LoVo (cell line): ENCODE data around the gene DOK4.

Experiments used
- DNase-seq: peaks from one replicate; pipeline ENCODE4 v3.0.0-alpha.2; 2016; ENCODE audit warnings: low spot score

Gene DOK4

DNA sequence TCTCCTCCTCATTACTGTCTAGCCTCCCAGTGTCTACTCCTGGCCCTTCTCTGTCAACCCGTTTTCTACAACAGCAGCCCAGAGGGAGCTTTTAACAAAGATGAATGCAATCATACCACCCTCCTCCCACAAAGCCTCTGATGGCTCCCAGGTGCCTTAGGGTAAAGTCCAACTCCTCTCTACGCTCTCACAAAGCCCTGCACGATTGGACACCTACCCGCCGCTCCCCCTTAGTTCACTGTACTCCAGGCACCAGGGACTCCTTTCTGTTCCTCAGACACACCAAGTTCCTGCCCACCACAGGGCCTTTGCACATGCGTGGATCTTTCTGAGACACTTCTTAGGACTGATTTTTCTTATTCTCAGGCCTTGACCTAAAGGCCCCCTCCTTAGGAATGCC is 32.6 kb upstream of the DOK4 start:
- no peak for DNase-seq

DNA sequence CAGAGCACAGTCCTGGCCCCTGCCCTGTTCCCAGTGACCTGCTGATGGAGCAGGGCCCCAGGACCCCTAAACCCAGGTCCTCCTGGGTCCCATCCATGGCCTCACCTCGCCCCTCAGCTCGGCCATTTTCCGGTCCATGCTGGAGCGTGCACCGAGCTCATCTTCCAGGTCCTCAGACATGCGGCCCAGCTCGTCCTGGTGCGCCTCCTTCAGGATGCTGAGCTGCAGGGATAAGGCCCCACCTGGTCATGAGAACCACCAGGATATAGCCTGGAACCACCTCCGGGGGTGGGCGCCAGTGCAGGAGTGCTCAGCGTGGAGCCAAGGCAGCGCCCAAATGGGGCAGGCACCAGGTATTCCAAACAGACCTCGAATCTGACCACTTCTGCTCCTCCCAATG is 32.2 kb upstream of the DOK4 start:
- DNase-seq: no peak

DNA sequence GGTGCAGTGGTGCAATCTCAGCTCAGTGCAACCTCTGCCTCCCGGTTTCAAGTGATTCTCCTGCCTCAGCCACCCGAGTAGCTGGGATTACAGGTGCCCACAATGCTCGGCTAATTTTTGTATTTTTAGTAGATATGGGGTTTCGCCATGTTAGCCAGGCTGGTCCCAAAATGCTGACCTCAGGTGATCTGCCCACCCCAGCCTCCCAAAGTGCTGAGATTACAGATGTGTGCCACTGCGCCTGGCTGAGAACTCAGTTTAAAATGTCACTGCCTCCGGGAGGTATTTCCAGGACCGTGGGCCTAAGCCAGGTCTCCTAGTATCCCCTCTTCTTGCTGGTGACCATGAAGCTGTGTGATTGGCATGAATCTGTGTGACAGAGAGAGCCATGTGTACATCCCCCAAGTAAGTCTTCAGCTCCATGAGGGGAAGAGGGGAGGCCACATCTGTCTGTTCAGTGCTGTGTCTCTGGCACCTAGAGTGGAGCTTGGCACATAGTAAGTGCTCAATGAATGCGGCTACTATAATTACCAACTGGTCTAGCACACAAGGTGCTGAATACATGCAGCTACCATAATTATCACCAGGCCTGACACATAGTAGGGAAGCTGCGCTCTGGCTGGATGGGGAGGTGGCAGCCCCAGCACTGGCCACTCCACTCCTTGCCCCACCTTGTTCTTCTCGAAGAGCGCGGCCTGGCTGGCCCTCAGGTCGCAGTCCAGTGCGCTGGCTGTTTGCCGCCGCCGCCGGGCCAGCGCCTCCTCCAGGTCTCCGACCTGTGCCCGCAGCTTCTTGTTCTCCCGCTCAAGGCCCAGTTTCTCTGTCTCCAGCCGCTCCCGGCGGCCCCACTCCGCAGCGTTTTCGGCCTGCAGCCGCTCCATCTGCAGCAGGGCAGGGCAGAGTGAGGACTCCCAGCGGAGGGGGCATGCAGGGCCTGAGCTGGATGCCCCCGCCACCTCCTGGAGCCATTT is 31.4 kb upstream of the DOK4 start:
- no peak for DNase-seq

- no peak for DNase-seq
Observed at GRCh38 chr16:57516773-57517172, 30.5 kb upstream of the DOK4 start.

DNA sequence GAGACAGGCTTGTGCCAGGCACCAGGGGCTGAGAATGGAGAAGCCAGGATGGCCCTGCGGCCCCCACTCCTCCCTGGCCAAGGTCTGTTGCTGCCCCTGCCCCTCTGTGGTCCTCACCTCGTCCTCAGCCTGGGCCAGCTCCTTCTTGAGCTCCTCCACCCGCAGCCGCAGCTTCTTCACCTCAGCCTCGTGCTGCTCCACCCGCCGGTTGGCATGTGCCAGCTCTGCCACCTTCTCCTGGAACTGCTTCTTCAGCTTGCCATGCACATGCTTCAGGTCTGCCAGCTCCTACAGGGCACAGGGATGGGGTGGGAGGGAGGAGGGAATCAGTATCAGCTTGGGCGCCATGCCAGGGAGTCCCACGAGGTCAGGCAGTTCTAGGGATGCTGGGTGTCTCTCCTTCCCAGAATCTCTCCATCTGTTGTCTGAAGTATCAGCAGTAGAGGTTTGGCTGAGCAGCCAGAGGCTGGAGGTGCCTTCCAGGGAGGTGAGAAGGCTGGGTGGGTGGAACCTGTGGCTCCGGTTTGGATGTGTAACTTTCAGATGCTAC is 30.0 kb upstream of the DOK4 start:
- no peak for DNase-seq

DNA sequence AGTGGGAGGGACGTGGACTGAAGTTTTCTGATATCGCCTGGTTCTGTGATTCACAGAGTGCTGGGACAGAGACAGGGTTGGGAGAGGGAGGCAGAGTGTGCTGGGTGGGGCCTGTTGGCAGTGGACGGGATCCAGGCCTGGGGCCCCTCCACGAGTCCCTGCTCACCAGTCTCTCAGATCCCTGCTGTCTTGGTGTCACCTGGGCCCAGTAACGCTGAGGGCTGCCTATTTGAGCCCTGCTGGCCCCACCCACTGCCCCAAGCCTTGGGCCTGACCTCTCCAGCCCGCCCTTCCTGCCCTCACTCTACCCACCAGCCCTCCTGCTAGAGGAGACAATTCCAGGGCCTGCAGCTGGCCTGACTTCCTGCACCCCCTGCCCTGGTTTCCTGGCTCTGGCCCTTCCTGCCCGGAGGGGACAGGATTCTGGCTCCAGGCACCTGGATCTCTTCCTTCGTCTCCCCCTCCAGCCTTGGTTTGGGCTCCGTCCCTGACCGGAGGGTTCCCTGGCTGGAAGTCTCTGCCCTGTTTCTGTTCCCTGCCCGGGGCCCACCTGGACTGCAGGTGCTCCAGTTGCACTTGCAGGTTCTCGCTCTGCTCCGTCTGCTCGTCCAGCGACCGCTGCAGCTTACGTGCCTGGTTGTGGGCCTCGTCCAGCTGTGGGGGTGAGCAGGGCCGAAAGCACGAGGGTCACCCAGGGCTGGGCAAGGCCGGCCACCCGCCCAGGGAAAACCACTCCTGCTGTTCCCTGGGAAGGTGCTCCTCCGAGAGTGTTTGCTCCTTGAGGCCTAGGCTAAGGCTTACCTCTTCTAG is 28.7 kb upstream of the DOK4 start:
- no peak for DNase-seq

DNA sequence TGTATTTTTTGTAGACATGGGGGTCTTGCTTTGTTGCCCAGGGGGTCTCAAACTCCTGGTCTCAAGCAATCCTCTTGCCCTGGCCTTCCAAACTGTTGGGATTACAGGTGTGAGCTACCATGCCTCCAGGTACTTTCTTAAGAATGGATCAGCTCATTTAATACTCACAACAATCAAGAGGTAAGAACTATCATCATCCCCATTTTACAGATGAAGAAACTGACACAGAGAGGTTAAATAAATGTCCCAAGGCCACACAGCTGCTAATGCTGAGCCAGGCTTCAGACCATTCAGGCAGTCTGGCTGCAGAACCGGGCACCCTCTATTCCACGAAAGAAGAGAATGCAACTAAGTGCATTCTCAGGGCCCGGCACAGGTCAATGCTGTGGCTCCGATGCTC is 28.1 kb upstream of the DOK4 start:
- DNase-seq: no peak

GRCh38 chr16:57513371-57514102 is 27.2 kb upstream of the DOK4 start:
- DNase-seq: no peak

GRCh38 chr16:57512296-57513001 is 26.2 kb upstream of the DOK4 start:
- no peak for DNase-seq

GRCh38 chr16:57510016-57510871 is 24.0 kb upstream of the DOK4 start:
- DNase-seq: no peak

GRCh38 chr16:57509231-57509923 is 23.1 kb upstream of the DOK4 start:
- DNase-seq: no peak

GRCh38 chr16:57508035-57508425 is 21.7 kb upstream of the DOK4 start:
- DNase-seq: no peak

DNA sequence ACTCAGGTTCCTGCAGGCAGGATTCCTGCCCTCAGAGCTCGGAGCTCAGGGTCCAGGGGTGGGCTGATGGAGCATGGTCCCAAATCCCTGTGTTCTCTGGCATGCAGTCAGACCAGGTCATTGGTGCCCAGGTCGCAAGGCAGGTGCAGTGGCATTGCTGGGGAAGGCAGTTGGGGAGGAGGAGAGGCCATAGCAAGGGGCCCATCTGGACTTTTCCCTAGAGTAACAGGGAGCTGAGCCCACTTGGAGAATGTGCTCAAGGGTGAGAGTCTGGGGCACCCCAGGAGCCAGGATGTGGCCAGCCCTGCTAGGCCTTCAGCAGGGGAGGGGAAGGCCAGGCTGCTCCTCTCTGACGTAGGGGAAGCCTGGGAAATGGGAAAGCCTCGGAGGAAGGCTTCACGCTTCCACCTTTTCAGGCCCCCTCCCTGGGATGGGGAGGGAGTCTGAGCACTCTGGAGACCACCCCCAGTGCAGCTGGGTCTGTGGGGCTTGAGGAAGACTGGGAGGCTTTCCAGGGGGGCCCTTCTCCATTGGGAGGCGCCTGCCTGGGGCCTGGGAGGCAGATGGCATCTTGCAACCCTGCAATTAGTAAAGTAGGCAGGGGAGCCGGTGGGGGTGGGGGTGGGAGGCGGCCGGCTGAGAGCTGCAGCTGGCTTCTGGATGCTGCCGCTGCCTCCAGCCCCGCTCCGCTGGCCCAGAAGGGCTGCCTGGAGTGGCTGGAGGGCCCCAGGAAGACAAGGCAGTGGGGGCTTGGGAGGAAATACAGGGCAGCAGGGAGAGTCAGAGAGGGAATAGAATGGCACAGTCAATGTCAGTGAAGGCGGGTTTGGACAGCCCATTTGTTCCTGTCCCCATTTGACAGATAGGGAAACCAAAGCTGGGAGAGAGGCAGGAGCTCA is 21.1 kb upstream of the DOK4 start:
- no peak for DNase-seq

DNA sequence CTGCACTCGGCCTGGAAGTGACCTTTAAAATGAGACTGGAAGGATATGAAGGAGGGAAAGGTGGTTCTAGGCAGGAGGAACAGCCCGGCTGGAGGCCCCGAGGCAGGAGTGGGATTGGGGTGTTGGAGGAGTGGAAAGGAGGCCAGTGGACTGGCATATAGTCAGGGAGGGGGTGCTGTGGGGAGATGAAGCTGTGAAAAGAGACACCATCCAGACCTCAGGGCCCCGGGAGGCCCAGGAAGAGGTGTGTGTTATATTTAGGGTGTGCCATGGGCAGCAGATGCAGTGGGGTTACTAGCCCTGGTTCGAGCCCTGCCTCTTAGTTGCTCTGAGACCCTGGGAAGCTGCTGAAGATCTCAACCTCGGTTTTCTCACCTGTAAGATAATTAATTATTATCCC is 18.9 kb upstream of the DOK4 start:
- DNase-seq: no peak

GRCh38 chr16:57504491-57504890 is 18.2 kb upstream of the DOK4 start:
- DNase-seq: no peak

DNA sequence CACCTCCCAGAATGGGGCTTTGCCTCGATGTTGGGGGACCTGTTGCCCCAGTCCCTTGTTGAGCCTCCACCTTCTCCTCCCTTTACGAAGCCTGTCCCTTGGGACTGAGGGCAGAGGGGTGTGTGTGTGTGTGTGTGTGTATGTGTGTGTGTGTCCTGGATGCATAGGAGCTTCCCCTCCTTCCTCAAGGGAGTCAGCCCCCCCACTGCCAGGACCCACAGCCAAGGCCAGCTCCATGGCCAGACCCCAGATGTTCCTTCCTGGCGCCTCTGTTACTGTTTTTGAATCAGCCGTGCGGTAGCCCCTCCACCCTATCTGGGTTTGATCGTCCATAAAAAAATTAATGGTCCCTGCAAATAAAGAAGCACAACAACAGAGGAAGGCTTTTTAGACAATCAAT is 17.7 kb upstream of the DOK4 start:
- no peak for DNase-seq

GRCh38 chr16:57503366-57503765 is 17.1 kb upstream of the DOK4 start:
- DNase-seq: no peak

- no peak for DNase-seq
Observed at GRCh38 chr16:57502048-57502775, 15.9 kb upstream of the DOK4 start.
